DMS53 treated with DMSO at 0.1 percent for 48 hours (cell line): ENCODE measurements around the gene AKAP12.
A peak's percentile ranks its signal among the peaks of the same experiment; 100 is the strongest.
"Not testable (repeated sequence)": the region's sequence is repeated elsewhere in the genome, so short reads cannot be mapped to it uniquely, and the experiment has no call there.

Experiments used
- DNase-seq: peaks from one replicate; lab custom pipeline; 2025; ENCODE audit not compliant: unreplicated experiment; lab: John Stamatoyannopoulos, UW

AKAP12 gene

GRCh38 chr6:151307501-151307900 is 67.7 kb downstream of the AKAP12 start:
- no peak for DNase-seq

- DNase-seq, result no peak
These were observed 69.9 kb downstream of the AKAP12 start for GRCh38 chr6:151309619-151310018.

DNA sequence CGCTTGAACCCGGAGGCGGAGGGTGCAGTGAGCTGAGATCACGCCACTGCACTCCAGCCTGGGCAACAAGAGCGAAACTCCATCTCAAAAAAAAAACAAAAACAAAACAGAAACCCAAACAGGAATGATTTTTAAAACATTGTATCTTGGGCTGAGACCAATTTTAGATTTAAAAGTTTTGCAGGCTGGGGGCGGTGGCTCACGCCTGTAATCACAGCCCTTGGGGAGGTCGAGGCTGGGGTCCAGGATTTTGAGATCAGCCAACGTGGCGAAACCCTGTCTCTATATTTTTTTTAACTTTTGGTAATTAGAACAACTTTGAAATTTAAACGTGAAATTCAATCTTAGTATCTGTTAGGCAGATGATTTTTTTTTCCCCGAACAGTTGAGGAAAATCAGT is 70.5 kb downstream of the AKAP12 start:
- DNase-seq, result no peak

- no peak for DNase-seq
These were observed 71.3 kb downstream of the AKAP12 start for GRCh38 chr6:151310852-151311767.

- no peak for DNase-seq
These were observed 73.3 kb downstream of the AKAP12 start for GRCh38 chr6:151313066-151313491.

GRCh38 chr6:151315661-151316060 is 75.9 kb downstream of the AKAP12 start:
- DNase-seq, result not testable (repeated sequence)

- no peak for DNase-seq
These were observed 77.6 kb downstream of the AKAP12 start for GRCh38 chr6:151317103-151317994.

DNA sequence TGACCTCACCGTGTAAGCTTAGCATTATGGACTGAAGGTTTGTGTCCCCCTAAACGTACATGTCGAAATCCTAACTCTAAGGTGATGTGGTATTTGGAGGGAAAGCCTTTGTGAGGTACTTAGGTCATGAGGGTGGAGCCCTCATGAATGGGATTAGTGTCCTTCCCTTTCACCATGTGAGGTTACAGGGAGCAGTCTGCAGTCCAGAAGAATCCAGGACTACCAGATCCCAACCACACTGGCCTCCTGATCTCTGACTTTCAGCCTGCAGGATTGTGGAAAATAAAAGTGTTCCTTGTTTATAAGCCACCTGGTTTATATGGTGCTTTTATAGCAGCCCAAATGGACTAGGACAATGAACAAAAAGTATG is 78.2 kb downstream of the AKAP12 start:
- DNase-seq, result no peak

DNA sequence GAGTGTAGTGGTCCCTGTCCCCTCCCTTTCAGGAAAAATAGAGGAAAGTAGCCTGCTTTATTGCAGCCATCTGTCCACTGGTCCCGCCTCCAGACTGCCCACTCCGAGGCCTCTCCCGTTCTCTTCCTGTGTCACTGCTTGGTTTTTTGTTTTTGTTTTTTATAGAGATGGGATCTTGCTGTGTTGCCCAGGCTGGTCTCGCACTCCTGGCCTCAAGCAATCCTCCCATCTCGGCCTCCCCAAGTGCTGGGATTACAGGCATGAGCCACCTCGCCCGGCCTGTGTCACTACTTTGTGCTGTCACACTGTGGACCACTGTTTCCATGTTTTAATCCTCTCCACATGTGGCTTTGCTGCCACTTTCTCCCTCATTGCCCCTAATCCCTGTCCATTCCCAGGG is 80.4 kb downstream of the AKAP12 start:
- DNase-seq, result no peak

- DNase-seq, result no peak
These were observed 81.7 kb downstream of the AKAP12 start for GRCh38 chr6:151321438-151321837.

- DNase-seq, result no peak
These were observed 82.8 kb downstream of the AKAP12 start for GRCh38 chr6:151322570-151322969.

- DNase-seq, result peak; percentile 48
These were observed 84.2 kb downstream of the AKAP12 start for GRCh38 chr6:151323791-151324487.

- no peak for DNase-seq
These were observed 84.7 kb downstream of the AKAP12 start for GRCh38 chr6:151324488-151324825.

GRCh38 chr6:151325075-151326050 is 85.6 kb downstream of the AKAP12 start:
- DNase-seq, result no peak

- DNase-seq, result no peak
These were observed 86.5 kb downstream of the AKAP12 start for GRCh38 chr6:151326116-151326825.

- DNase-seq, result no peak
These were observed 87.3 kb downstream of the AKAP12 start for GRCh38 chr6:151327101-151327500.

DNA sequence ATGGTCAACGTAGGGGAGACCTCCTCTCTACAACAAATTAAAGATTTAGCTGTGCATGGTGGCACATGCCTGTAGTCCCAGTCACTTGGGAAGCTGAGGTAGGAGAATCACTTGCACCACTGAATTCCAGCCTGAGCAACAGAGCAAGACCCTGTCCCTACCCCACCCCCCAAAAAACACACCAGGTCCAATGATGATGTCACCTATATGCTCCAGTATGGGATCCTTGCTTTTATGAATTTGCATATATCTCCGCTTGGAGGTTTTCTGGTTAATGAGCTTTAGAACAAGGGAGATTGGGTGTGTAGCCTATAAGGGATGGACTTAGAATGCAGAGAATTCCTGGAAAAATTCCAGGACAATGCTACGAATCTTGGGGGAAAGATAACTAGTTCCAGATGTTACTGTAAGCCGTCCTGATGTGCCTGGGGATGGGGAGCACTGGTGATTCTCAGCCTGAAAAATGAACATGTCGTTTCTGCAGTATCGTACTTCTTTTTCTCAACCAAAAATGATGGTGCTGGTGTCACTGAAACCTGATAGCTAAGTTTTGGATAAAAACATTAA is 90.4 kb downstream of the AKAP12 start:
- no peak for DNase-seq

- no peak for DNase-seq
These were observed 96.2 kb downstream of the AKAP12 start for GRCh38 chr6:151335930-151336329.

- no peak for DNase-seq
These were observed 99.0 kb downstream of the AKAP12 start for GRCh38 chr6:151338651-151339200.
